ENCODE results near the gene DTWD2.
A peak's percentile ranks its signal among the peaks of the same experiment; 100 is the strongest.

The DTWD2 gene

GRCh38 chr5:118796081-118796480 lies 192.3 kb downstream of the DTWD2 start:
- peaks cover 29% of the 10 kb centered on the region for H3K4me1 ChIP-seq (ENCODE audit: control insufficient read depth, insufficient read depth, low read length)
- no peak overlapping the region for H3K4me3 ChIP-seq (ENCODE audit: low read length)
- no peaks in the 10 kb centered on the region for H3K36me3 ChIP-seq (ENCODE audit: control insufficient read depth, insufficient read depth, low read length, severe bottlenecking)
- no peak for DNase-seq (ENCODE audit: low read depth)
- H3K27me3 ChIP-seq (replicated peaks; ENCODE audit: control insufficient read depth, insufficient read depth, low read length), result no peaks in the 10 kb centered on the region
- no peak overlapping the region for H3K9ac ChIP-seq (ENCODE audit: low read length)
- H3K9me3 ChIP-seq (ENCODE audit: control insufficient read depth, low read length), result no peaks in the 10 kb centered on the region

- Histone ChIP-seq H3K27me3 (replicated peaks; ENCODE audit: control insufficient read depth, insufficient read depth, low read length) (no peaks in the 10 kb centered on the region), H3K36me3 (ENCODE audit: control insufficient read depth, insufficient read depth, low read length, severe bottlenecking) (no peaks in the 10 kb centered on the region), H3K4me1 (ENCODE audit: control insufficient read depth, insufficient read depth, low read length) (peaks cover 29% of the 10 kb centered on the region), H3K9ac (ENCODE audit: low read length) (no peak overlapping the region), H3K4me3 (ENCODE audit: low read length) (no peak overlapping the region), H3K9me3 (ENCODE audit: control insufficient read depth, low read length) (no peaks in the 10 kb centered on the region)
- no peak for DNase-seq (ENCODE audit: low read depth)
Measured at GRCh38 chr5:118794281-118794680, 194.1 kb downstream of the DTWD2 start.

GRCh38 chr5:118793652-118794051 lies 194.7 kb downstream of the DTWD2 start:
- H3K4me1 ChIP-seq (ENCODE audit: control insufficient read depth, insufficient read depth, low read length), result peaks cover 29% of the 10 kb centered on the region
- no peaks in the 10 kb centered on the region for H3K9me3 ChIP-seq (ENCODE audit: control insufficient read depth, low read length)
- no peaks in the 10 kb centered on the region for H3K36me3 ChIP-seq (ENCODE audit: control insufficient read depth, insufficient read depth, low read length, severe bottlenecking)
- no peak overlapping the region for H3K9ac ChIP-seq (ENCODE audit: low read length)
- H3K4me3 ChIP-seq (ENCODE audit: low read length), result no peak overlapping the region
- DNase-seq (ENCODE audit: low read depth), result no peak
- no peaks in the 10 kb centered on the region for H3K27me3 ChIP-seq (replicated peaks; ENCODE audit: control insufficient read depth, insufficient read depth, low read length)

- H3K9me3 ChIP-seq (ENCODE audit: control insufficient read depth, low read length), result no peaks in the 10 kb centered on the region
- H3K4me3 ChIP-seq (ENCODE audit: low read length), result no peak overlapping the region
- H3K36me3 ChIP-seq (ENCODE audit: control insufficient read depth, insufficient read depth, low read length, severe bottlenecking), result no peaks in the 10 kb centered on the region
- H3K27me3 ChIP-seq (replicated peaks; ENCODE audit: control insufficient read depth, insufficient read depth, low read length), result no peaks in the 10 kb centered on the region
- no peak for DNase-seq (ENCODE audit: low read depth)
- H3K4me1 ChIP-seq (ENCODE audit: control insufficient read depth, insufficient read depth, low read length), result peaks cover 29% of the 10 kb centered on the region
- peak overlapping the region; percentile 14 for H3K9ac ChIP-seq (ENCODE audit: low read length)
Measured at GRCh38 chr5:118793091-118793490, 195.3 kb downstream of the DTWD2 start.

- Histone ChIP-seq H3K4me3 (ENCODE audit: low read length) (peak overlapping the region; percentile 64), H3K9ac (ENCODE audit: low read length) (peak overlapping the region; percentile 68), H3K9me3 (ENCODE audit: control insufficient read depth, low read length) (no peaks in the 10 kb centered on the region), H3K4me1 (ENCODE audit: control insufficient read depth, insufficient read depth, low read length) (peaks cover 29% of the 10 kb centered on the region), H3K27me3 (replicated peaks; ENCODE audit: control insufficient read depth, insufficient read depth, low read length) (no peaks in the 10 kb centered on the region), H3K36me3 (ENCODE audit: control insufficient read depth, insufficient read depth, low read length, severe bottlenecking) (no peaks in the 10 kb centered on the region)
- peak; percentile 93 for DNase-seq (ENCODE audit: low read depth)
Measured at GRCh38 chr5:118791926-118792734, 196.2 kb downstream of the DTWD2 start.

- no peak overlapping the region for H3K9ac ChIP-seq (ENCODE audit: low read length)
- no peaks in the 10 kb centered on the region for H3K9me3 ChIP-seq (ENCODE audit: control insufficient read depth, low read length)
- peak; percentile 14 for DNase-seq (ENCODE audit: low read depth)
- peaks cover 29% of the 10 kb centered on the region for H3K4me1 ChIP-seq (ENCODE audit: control insufficient read depth, insufficient read depth, low read length)
- H3K36me3 ChIP-seq (ENCODE audit: control insufficient read depth, insufficient read depth, low read length, severe bottlenecking), result no peaks in the 10 kb centered on the region
- H3K27me3 ChIP-seq (replicated peaks; ENCODE audit: control insufficient read depth, insufficient read depth, low read length), result no peaks in the 10 kb centered on the region
- H3K4me3 ChIP-seq (ENCODE audit: low read length), result no peak overlapping the region
Measured at GRCh38 chr5:118789366-118789765, 199.0 kb downstream of the DTWD2 start.

GRCh38 chr5:118788351-118788750 lies 200.0 kb downstream of the DTWD2 start:
- peaks cover 23% of the 10 kb centered on the region for H3K4me1 ChIP-seq (ENCODE audit: control insufficient read depth, insufficient read depth, low read length)

More at GRCh38 chr5:118788351-118788750, 200.0 kb downstream of the DTWD2 start:
- Histone ChIP-seq H3K36me3 (ENCODE audit: control insufficient read depth, insufficient read depth, low read length, severe bottlenecking) (no peaks in the 10 kb centered on the region), H3K27me3 (replicated peaks; ENCODE audit: control insufficient read depth, insufficient read depth, low read length) (no peaks in the 10 kb centered on the region), H3K9ac (ENCODE audit: low read length) (no peak overlapping the region), H3K9me3 (ENCODE audit: control insufficient read depth, low read length) (no peaks in the 10 kb centered on the region), H3K4me3 (ENCODE audit: low read length) (no peak overlapping the region)
- no peak for DNase-seq (ENCODE audit: low read depth)

Data from adipocyte (in vitro differentiated cells).